VCaP (cell line): ENCODE results near the gene C2CD2L.
A peak's percentile ranks its signal among the peaks of the same experiment; 100 is the strongest.

ENCODE experiments used
- H3K27ac ChIP-seq: fragments of 450-650 bp; 2 replicates; pipeline ENCODE4 v1.5.1; 2017
- CTCF ChIP-seq: fragments of 450-650 bp; conservative IDR thresholded peaks from 2 replicates; pipeline ENCODE4 v1.5.1; 2017; ENCODE audit warnings: mild to moderate bottlenecking, moderate library complexity

C2CD2L gene

GRCh38 chr11:119095066-119095880 is 11.9 kb upstream of the C2CD2L start:
- TF ChIP-seq CTCF = peak; percentile 52
- peak overlapping the region; percentile 95 for H3K27ac ChIP-seq

- TF ChIP-seq CTCF = no peak
- H3K27ac ChIP-seq = peak overlapping the region; percentile 99
These were observed 7.4 kb upstream of the C2CD2L start for GRCh38 chr11:119099711-119100110.

GRCh38 chr11:119100246-119100970 is 6.7 kb upstream of the C2CD2L start:
- peak; percentile 83 for TF ChIP-seq CTCF
- H3K27ac ChIP-seq = peak overlapping the region; percentile 99

GRCh38 chr11:119100994-119101758 is 6.0 kb upstream of the C2CD2L start:
- TF ChIP-seq CTCF = no peak; the same call in 1 of the 2 replicates
- peak overlapping the region; percentile 99 for H3K27ac ChIP-seq

- TF ChIP-seq CTCF = no peak
- peak within 1 kb of the TSS; percentile 99 for H3K27ac ChIP-seq
These were observed 5.3 kb upstream of the C2CD2L start, which contains the start of gene DPAGT1 for GRCh38 chr11:119101759-119102423. TSS of gene DPAGT1 (minus strand) at chr11:119101853. CDS start at chr11:119101655, 198 bp downstream.

- peak overlapping the region; percentile 99 for H3K27ac ChIP-seq
These were observed 3.9 kb upstream of the C2CD2L start for GRCh38 chr11:119103161-119103664.

- H3K27ac ChIP-seq = peak overlapping the region; percentile 99
- TF ChIP-seq CTCF = no peak
These were observed 3.4 kb upstream of the C2CD2L start for GRCh38 chr11:119103793-119104192.
